Activated gamma-delta T cell (primary cell): ENCODE results near the gene CACNG7.

ENCODE experiments used
- DNase-seq: peaks from one replicate; lab custom pipeline; 2025; lab: John Stamatoyannopoulos, UW
- total RNA-seq, 2 donors: gene quantifications; one replicate each; lab custom pipeline; 2026; lab: John Stamatoyannopoulos, UW

The CACNG7 gene, protein sequence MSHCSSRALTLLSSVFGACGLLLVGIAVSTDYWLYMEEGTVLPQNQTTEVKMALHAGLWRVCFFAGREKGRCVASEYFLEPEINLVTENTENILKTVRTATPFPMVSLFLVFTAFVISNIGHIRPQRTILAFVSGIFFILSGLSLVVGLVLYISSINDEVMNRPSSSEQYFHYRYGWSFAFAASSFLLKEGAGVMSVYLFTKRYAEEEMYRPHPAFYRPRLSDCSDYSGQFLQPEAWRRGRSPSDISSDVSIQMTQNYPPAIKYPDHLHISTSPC
- total RNA-seq: 0 reads per million in 2 donors

GRCh38 chr19:53908935-53909415, at the start of gene CACNG7:
Gene CACNG7 (plus strand): TSS chr19:53909278. CDS start chr19:53912832, 3,554 bp downstream.
- DNase-seq: no peak

DNA sequence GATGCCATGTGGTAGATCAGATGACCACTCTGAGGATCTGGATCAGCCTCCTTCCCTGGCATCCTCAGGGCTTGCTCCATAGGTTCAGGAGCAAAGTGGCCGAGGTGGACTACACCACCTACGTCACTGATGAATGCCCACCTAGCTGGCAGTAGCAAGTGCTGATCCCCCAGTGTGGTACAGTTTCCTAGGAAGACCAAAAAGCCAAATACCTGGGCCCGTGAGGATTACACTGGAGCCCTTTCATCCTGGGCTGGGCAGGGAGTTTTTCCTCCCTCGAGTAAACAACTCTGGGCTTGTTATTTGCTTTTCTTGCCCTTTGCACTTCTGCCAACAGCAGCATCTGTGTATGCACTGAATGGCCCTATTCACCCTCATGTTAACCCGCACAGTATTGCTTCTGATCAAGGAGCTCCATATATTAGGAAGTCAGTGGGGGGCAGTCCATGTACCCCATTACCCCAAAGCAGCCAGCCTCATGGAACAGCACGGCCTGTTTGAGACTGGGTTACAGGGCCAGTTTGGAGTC, 44.7 kb upstream of the CACNG7 start:
- DNase-seq: no peak

GRCh38 chr19:53865523-53865917, 43.6 kb upstream of the CACNG7 start:
- no peak for DNase-seq

DNA sequence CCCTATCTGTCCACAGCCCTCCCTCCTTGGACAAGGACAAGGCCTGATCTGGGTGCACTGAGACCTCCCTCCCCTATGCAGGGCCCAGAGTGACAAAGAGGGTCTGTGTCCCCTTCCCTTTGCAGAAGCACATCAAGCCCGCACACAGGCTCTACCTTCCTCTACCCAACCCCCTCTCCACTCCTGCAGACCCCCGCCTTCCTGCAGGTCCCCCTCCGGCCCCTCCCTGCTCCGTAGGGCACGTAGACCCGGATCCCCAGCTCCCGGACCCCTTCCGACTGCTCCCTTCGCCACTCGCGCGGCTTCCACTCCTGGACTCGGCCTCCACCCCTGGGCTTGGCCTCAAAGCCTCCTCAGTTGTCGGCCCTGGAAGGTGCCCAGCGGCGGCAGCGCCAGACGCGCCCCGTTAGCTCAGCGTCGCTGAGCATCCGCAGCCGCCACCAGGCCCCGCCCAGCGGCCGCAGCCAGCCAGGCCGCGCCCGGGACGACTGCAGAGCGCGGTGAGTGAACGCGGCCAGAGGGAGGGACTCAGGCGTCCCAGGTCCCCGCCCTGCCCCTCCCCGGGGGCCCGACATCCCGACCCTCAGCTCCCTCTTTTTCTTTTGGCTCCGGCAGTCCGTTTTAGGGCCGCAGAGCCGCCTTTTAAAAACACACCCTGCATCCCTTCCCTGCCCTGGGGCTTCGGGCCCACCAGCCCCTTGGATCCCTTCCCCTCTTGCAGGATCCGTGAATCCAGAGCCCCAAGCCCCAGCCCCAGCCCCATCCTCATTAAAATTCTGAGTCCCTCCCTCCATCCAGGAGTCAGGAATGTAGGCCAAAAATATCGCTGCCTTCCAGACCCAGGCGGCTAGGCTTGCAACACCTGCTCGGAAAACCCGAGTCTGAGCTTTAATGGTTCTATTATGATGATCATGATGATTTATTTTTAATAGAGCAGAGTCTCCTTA, 42.9 kb upstream of the CACNG7 start:
- DNase-seq: peak; percentile 75

DNA sequence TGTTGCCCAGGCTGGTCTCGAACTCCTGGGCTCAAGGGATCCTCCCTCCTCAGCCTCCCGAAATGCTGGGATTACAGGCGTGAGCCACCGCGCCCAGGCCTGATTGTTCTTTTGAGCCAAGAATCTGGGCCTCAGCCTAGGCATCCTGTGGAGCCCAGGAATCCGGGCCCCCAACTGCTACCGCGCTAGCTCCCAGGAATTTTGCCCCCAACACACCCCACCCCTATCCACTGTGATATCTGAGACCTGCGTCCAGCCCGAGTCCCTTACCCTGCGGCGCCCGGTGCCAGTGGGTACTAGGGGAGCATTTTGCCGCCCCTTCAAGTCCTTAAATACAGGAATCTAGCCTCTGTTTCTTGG, 42.2 kb upstream of the CACNG7 start:
- DNase-seq: no peak

- DNase-seq: peak; percentile 98
Observed at GRCh38 chr19:53867225-53868090, 41.6 kb upstream of the CACNG7 start, which contains the start of gene MYADM. Gene MYADM (plus strand): TSS chr19:53867883. CDS start chr19:53873530, 5,647 bp downstream.

- peak; percentile 55 for DNase-seq
Observed at GRCh38 chr19:53868091-53868891, 40.8 kb upstream of the CACNG7 start.

- DNase-seq: peak; percentile 95
Observed at GRCh38 chr19:53868892-53869804, 39.9 kb upstream of the CACNG7 start.

DNA sequence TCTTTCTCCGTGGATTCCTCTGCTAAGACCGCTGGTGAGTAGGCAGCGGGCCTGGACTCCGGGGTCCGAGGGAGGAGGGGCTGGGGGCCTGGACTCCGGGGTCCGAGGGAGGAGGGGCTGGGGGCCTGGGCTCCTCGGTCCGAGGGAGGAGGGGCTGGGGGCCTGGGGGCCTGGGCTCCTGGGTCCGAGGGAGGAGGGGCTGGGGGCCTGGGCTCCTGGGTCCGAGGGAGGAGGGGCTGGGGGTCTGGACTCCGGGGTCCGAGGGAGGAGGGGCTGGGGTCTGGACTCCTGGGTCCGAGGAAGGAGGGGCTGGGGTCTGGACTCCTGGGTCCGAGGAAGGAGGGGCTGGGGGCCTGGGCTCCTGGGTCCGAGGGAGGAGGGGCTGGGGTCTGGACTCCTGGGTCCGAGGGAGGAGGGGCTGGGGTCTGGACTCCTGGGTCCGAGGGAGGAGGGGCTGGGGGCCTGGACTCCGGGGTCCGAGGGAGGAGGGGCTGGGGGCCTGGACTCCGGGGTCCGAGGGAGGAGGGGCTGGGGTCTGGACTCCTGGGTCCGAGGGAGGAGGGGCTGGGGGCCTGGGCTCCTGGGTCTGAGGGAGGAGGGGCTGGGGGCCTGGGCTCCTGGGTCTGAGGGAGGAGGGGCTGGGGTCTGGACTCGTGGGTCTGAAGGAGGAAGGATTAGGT, 39.1 kb upstream of the CACNG7 start:
- peak; percentile 30 for DNase-seq

- DNase-seq: no peak
Observed at GRCh38 chr19:53870485-53870844, 38.6 kb upstream of the CACNG7 start.

DNA sequence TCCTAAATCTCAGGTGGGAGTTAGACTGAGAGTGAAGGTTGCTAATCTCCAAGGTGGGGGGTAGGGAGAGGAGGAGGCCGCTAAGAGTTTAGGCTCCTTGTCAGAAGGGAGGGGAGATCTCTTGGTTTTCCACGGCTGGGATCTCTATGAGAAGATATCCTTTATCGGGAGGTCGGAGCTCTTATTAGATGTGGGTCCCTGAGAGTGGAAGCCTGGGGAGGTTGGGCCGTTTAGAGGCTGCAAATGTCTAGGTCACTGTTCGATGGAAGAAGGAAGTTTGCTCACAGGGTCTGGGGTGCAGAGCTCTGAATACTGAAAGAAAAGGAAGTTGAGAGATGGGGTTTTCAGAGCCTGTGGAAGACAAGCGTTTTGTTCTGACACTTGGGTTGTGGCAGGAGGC, 37.6 kb upstream of the CACNG7 start:
- DNase-seq: no peak

- DNase-seq: no peak
Observed at GRCh38 chr19:53872762-53873161, 36.3 kb upstream of the CACNG7 start.

DNA sequence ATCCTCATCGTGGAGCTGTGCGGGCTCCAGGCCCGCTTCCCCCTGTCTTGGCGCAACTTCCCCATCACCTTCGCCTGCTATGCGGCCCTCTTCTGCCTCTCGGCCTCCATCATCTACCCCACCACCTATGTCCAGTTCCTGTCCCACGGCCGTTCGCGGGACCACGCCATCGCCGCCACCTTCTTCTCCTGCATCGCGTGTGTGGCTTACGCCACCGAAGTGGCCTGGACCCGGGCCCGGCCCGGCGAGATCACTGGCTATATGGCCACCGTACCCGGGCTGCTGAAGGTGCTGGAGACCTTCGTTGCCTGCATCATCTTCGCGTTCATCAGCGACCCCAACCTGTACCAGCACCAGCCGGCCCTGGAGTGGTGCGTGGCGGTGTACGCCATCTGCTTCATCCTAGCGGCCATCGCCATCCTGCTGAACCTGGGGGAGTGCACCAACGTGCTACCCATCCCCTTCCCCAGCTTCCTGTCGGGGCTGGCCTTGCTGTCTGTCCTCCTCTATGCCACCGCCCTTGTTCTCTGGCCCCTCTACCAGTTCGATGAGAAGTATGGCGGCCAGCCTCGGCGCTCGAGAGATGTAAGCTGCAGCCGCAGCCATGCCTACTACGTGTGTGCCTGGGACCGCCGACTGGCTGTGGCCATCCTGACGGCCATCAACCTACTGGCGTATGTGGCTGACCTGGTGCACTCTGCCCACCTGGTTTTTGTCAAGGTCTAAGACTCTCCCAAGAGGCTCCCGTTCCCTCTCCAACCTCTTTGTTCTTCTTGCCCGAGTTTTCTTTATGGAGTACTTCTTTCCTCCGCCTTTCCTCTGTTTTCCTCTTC, 35.1 kb upstream of the CACNG7 start:
- DNase-seq: peak; percentile 24

DNA sequence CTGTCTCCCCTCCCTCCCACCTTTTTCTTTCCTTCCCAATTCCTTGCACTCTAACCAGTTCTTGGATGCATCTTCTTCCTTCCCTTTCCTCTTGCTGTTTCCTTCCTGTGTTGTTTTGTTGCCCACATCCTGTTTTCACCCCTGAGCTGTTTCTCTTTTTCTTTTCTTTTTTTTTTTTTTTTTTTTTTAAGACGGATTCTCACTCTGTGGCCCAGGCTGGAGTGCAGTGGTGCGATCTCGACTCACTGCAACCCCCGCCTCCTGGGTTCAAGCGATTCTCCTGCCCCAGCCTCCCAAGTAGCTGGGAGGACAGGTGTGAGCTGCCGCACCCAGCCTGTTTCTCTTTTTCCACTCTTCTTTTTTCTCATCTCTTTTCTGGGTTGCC, 34.5 kb upstream of the CACNG7 start:
- no peak for DNase-seq

DNA sequence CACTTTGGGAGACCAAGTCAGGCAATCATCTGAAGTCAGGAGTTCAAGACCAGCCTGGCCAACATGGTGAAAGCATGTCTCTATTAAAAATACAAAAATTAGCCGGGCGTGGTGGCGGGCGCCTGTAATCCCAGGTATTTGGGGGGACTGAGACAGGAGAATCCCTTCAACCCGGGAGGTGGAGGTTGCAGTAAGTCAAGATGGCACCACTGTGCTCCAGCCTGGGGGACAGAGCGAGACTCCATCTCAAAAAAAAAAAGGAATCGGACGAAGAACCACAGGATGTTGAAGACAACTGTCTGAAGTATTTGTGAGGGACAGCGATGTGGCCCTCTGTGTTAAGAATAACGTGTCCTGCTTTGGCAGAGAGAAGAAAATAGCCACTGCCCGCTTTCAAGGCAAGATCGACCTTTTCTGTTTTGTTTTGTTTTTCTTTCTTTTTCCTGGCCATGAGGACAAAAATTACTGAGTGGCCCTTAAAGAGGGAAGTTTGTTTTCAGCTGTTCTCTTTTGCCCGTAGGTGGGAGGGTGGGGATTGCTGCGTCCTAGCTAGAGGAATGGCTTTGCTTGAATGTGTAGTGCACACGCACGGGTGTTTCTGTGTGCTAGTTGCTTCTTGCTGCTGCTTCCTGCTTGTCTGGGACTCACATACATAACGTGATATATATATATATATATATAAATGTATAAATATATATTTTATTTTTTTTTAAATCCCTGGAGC, 33.3 kb upstream of the CACNG7 start:
- no peak for DNase-seq

- no peak for DNase-seq
Observed at GRCh38 chr19:53876651-53877224, 32.3 kb upstream of the CACNG7 start.

GRCh38 chr19:53877361-53877766, 31.7 kb upstream of the CACNG7 start:
- DNase-seq: no peak
